ENCODE results near the gene ESRRA. TPM values are rescaled to one million over a fixed set of nuclear protein-coding genes. Genes with fewer than 3 reads are reported as not detected.

ESRRA gene
- total and polyA plus RNA-seq, 2 of the 8 experiments (the other 6 are each of a cell fraction or from before 2014, with no cell fraction given): 18.2 to 37.0 TPM

DNA sequence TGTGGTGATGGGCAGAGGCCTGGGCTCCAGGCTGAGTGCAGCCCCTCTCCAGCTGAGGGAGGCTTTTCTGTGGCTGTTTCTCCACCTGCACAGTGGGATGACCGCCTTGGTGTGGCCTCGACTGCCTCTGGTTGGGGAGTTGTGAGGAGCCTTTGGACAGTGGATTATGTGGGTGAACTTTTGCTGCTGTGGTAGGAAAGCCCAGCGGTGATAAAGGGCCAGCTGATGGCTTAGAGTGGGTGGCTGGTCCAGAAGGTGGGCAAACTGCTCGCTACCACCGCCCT is 1.4 kb upstream of the ESRRA start (continued):
- TF ChIP-seq, protein P1, sequence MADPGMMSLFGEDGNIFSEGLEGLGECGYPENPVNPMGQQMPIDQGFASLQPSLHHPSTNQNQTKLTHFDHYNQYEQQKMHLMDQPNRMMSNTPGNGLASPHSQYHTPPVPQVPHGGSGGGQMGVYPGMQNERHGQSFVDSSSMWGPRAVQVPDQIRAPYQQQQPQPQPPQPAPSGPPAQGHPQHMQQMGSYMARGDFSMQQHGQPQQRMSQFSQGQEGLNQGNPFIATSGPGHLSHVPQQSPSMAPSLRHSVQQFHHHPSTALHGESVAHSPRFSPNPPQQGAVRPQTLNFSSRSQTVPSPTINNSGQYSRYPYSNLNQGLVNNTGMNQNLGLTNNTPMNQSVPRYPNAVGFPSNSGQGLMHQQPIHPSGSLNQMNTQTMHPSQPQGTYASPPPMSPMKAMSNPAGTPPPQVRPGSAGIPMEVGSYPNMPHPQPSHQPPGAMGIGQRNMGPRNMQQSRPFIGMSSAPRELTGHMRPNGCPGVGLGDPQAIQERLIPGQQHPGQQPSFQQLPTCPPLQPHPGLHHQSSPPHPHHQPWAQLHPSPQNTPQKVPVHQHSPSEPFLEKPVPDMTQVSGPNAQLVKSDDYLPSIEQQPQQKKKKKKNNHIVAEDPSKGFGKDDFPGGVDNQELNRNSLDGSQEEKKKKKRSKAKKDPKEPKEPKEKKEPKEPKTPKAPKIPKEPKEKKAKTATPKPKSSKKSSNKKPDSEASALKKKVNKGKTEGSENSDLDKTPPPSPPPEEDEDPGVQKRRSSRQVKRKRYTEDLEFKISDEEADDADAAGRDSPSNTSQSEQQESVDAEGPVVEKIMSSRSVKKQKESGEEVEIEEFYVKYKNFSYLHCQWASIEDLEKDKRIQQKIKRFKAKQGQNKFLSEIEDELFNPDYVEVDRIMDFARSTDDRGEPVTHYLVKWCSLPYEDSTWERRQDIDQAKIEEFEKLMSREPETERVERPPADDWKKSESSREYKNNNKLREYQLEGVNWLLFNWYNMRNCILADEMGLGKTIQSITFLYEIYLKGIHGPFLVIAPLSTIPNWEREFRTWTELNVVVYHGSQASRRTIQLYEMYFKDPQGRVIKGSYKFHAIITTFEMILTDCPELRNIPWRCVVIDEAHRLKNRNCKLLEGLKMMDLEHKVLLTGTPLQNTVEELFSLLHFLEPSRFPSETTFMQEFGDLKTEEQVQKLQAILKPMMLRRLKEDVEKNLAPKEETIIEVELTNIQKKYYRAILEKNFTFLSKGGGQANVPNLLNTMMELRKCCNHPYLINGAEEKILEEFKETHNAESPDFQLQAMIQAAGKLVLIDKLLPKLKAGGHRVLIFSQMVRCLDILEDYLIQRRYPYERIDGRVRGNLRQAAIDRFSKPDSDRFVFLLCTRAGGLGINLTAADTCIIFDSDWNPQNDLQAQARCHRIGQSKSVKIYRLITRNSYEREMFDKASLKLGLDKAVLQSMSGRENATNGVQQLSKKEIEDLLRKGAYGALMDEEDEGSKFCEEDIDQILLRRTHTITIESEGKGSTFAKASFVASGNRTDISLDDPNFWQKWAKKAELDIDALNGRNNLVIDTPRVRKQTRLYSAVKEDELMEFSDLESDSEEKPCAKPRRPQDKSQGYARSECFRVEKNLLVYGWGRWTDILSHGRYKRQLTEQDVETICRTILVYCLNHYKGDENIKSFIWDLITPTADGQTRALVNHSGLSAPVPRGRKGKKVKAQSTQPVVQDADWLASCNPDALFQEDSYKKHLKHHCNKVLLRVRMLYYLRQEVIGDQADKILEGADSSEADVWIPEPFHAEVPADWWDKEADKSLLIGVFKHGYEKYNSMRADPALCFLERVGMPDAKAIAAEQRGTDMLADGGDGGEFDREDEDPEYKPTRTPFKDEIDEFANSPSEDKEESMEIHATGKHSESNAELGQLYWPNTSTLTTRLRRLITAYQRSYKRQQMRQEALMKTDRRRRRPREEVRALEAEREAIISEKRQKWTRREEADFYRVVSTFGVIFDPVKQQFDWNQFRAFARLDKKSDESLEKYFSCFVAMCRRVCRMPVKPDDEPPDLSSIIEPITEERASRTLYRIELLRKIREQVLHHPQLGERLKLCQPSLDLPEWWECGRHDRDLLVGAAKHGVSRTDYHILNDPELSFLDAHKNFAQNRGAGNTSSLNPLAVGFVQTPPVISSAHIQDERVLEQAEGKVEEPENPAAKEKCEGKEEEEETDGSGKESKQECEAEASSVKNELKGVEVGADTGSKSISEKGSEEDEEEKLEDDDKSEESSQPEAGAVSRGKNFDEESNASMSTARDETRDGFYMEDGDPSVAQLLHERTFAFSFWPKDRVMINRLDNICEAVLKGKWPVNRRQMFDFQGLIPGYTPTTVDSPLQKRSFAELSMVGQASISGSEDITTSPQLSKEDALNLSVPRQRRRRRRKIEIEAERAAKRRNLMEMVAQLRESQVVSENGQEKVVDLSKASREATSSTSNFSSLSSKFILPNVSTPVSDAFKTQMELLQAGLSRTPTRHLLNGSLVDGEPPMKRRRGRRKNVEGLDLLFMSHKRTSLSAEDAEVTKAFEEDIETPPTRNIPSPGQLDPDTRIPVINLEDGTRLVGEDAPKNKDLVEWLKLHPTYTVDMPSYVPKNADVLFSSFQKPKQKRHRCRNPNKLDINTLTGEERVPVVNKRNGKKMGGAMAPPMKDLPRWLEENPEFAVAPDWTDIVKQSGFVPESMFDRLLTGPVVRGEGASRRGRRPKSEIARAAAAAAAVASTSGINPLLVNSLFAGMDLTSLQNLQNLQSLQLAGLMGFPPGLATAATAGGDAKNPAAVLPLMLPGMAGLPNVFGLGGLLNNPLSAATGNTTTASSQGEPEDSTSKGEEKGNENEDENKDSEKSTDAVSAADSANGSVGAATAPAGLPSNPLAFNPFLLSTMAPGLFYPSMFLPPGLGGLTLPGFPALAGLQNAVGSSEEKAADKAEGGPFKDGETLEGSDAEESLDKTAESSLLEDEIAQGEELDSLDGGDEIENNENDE (IDR thresholded peaks at IDR 0.05; ENCODE audit: insufficient replicate concordance, low read length): no peak
- TF ChIP-seq ASH2L (IDR thresholded peaks at IDR 0.05; ENCODE audit: low read length): no peak
- TF ChIP-seq TAF7 (optimal IDR thresholded peaks at IDR 0.05; ENCODE audit: borderline replicate concordance, low read depth, low read length): no peak
- no peak for TF ChIP-seq SIX5 (IDR thresholded peaks at IDR 0.05; ENCODE audit: low read depth, low read length)
- no peak for TF ChIP-seq EGR1 (IDR thresholded peaks at IDR 0.05; ENCODE audit: borderline replicate concordance, low read depth, low read length)
- TF ChIP-seq PHF8 (conservative IDR thresholded peaks at IDR 0.05; ENCODE audit: low read depth, low read length): no peak
- no peak for TF ChIP-seq CEBPB (IDR thresholded peaks at IDR 0.05; ENCODE audit: low read depth, low read length)
- TF ChIP-seq SIN3A (conservative IDR thresholded peaks at IDR 0.05 in 1 of 2, IDR thresholded peaks at IDR 0.05 in 1 of 2; ENCODE audit: low read depth in 1 of 2, low read length in 2 of 2): no peak
- no peak for TF ChIP-seq SP4 (IDR thresholded peaks at IDR 0.05; ENCODE audit: low read length)
- no peak for TF ChIP-seq FOSL1 (IDR thresholded peaks at IDR 0.05; ENCODE audit: insufficient read depth, low read depth, low read length)
- no peak for TF ChIP-seq SIRT6 (IDR thresholded peaks at IDR 0.05; ENCODE audit: low read length)
- TF ChIP-seq BACH1 (IDR thresholded peaks at IDR 0.05; ENCODE audit: low read length): no peak
- no peak for TF ChIP-seq GABPA (IDR thresholded peaks at IDR 0.05; ENCODE audit: borderline replicate concordance, insufficient read depth, low read length)
